Measurements from ENCODE around the gene SLC19A2. TPM values are rescaled to one million over a fixed set of nuclear protein-coding genes. Genes with fewer than 3 reads are reported as not detected.

SLC19A2 gene
- total and polyA plus RNA-seq, 2 of the 8 experiments (the other 6 are each of a cell fraction or from before 2014, with no cell fraction given) = 21.2 to 23.2 TPM

GRCh38 chr1:169461390-169462000 lies 24.2 kb downstream of the SLC19A2 start:
- peaks cover 0 to 4% (median 2%) of the 10 kb centered on the region in 4 experiments; a peak in 5 of 7 replicates for H3K4me1 ChIP-seq (replicated peaks in 1 of 4; ENCODE audit: control insufficient read depth in 3 of 4, insufficient read depth in 4 of 4, low read length in 3 of 4)
- FAIRE-seq = no peak
- no peak overlapping the region for H3K4me3 ChIP-seq (ENCODE audit: extremely low read depth in 1 of 4, insufficient read depth in 2 of 4, low read depth in 3 of 4, low read length in 4 of 4)
- H2BK120ac ChIP-seq (replicated peaks; ENCODE audit: low read depth, low read length) = no peak overlapping the region
- H3K56ac ChIP-seq (replicated peaks; ENCODE audit: insufficient read length, low read depth, low read length) = peak overlapping the region; percentile 9
- no peaks in the 10 kb centered on the region for H3K27me3 ChIP-seq (replicated peaks in 1 of 4; ENCODE audit: control insufficient read depth in 3 of 4, extremely low read depth in 1 of 4, insufficient read depth in 3 of 4, low read length in 3 of 4)
- H2BK12ac ChIP-seq (ENCODE audit: low read depth, low read length) = no peak overlapping the region
- H4K5ac ChIP-seq (ENCODE audit: insufficient read length, low read depth, low read length) = no peak overlapping the region
- H3K4me2 ChIP-seq (ENCODE audit: insufficient read depth in 1 of 2, low read depth in 2 of 2, low read length in 2 of 2) = no peak overlapping the region; a peak in 1 of 4 replicates
- H3K9me3 ChIP-seq (ENCODE audit: insufficient read depth in 2 of 2, low read depth in 1 of 2, low read length in 1 of 2) = peaks cover 0 to 8% of the 10 kb centered on the region in 2 experiments; a peak in 1 of 4 replicates
- ChIA-PET CTCF (ENCODE audit: partially characterized antibody) (interaction anchor here (1.2 to 1.3 kb wide), 4 partner anchors 9 to 141 kb away, joined by 3 to 6 read pairs (median 4); no protein-coding TSS in a partner anchor), POLR2A (ENCODE audit: partially characterized antibody) (interaction anchor here (0.9 to 1.6 kb wide), 3 partner anchors 11 to 25 kb away, joined by 4 to 6 read pairs (median 6); partner anchors contain the start of gene SLC19A2)
- no peak for DNase-seq (ENCODE audit: low read depth in 1 of 2, low spot score in 2 of 2)
- H2BK5ac ChIP-seq (ENCODE audit: low read depth, low read length) = no peak overlapping the region
- H3K14ac ChIP-seq (ENCODE audit: insufficient read length) = no peak overlapping the region
- H3K18ac ChIP-seq (ENCODE audit: extremely low read depth, low read length) = no peak overlapping the region
- H3K4ac ChIP-seq (replicated peaks; ENCODE audit: insufficient read length, low read depth, low read length) = no peak overlapping the region
- no peak overlapping the region for H3K9ac ChIP-seq (replicated peaks in 1 of 4; ENCODE audit: extremely low read depth in 1 of 4, low read depth in 3 of 4, low read length in 3 of 4)
- no peaks in the 10 kb centered on the region for H3K79me2 ChIP-seq (ENCODE audit: control insufficient read depth in 1 of 2, insufficient read depth in 2 of 2, low read length in 2 of 2)
- H2AK5ac ChIP-seq (ENCODE audit: low read depth, low read length) = no peak overlapping the region
- H3K27ac ChIP-seq (ENCODE audit: low read depth, low read length) = no peak overlapping the region
- WGBS, 2 experiments (ENCODE audit: extremely low coverage in 1 of 2, insufficient coverage in 1 of 2, insufficient read length in 1 of 2, insufficient replicate concordance in 2 of 2, low coverage in 1 of 2, low lambda C conversion rate in 2 of 2, missing lambda C conversion rate in 1 of 2) = 83% methylated on average over 4 of the region's 4 CpGs; no CpG with 5 or more reads in 1 of the 2 experiments
- H2BK20ac ChIP-seq (ENCODE audit: low read length) = 0 out of 2 replicates have a peak overlapping the region, but pooled peaks have one; percentile 62
- H4K91ac ChIP-seq (replicated peaks; ENCODE audit: insufficient read length, low read length) = no peak overlapping the region
- no peak overlapping the region for H4K8ac ChIP-seq (ENCODE audit: extremely low read depth, insufficient read depth, low read length)
- H4K20me1 ChIP-seq (replicated peaks in 1 of 2; ENCODE audit: control insufficient read depth in 1 of 2, insufficient read depth in 2 of 2, low read length in 2 of 2) = no peaks in the 10 kb centered on the region
- H2AFZ ChIP-seq (ENCODE audit: low read length) = no peak overlapping the region
- peaks cover 5% of the 10 kb centered on the region for H3K23me2 ChIP-seq (ENCODE audit: low read depth, low read length)
- no peak overlapping the region for H2BK15ac ChIP-seq (ENCODE audit: low read length)
- no peaks in the 10 kb centered on the region for H3K79me1 ChIP-seq (ENCODE audit: low read depth, low read length)
- H3K23ac ChIP-seq (ENCODE audit: insufficient read length) = no peak overlapping the region
- peaks cover 0 to 8% (median 2%) of the 10 kb centered on the region in 4 experiments; a peak in 5 of 8 replicates for H3K36me3 ChIP-seq (ENCODE audit: control insufficient read depth in 2 of 4, insufficient read depth in 4 of 4, low read length in 3 of 4)

Measured in H1 (cell line).